ENCODE measurements around the gene NOD2. TPM values are rescaled to one million over a fixed set of nuclear protein-coding genes. Genes with fewer than 3 reads are reported as not detected.

Gene NOD2
- total RNA-seq, 4 donors from 2014 or later, result 10.5 to 28.1 (median 21.6) TPM

DNA sequence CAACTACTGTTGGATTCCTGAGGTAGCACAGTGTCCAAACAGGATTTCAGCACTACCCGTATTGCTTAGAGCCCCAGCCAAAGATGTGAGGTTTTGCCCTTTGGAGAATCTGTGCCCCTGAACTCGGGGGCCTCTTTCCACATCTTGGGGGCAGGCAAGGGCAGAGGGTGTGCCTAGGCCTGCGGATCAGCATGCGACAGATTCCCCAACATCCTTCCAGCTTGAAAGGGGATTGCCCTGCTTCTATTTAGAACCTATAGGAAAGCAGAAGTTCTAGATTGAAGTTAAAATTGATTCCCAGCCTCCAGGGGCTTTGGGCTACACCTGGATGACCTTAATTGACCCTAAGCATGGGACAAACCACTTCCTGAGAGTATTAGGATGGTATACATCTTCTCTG is 19.6 kb downstream of the NOD2 start:
- DNase-seq, result no peak
- intact Hi-C loops (cut with DNase I), result no loop called here
- no peaks in the 10 kb centered on the region for H3K9me3 ChIP-seq
- no peak overlapping the region for H3K4me3 ChIP-seq
- WGBS, 2 donors, result 68 to 74% methylated on average over 4 of the region's 4 CpGs
- peaks cover 0 to 51% (median 13%) of the 10 kb centered on the region in 3 donors for H3K4me1 ChIP-seq
- peaks cover 0 to 29% (median 0%) of the 10 kb centered on the region in 3 donors for H3K36me3 ChIP-seq
- TF ChIP-seq POLR2A (IDR thresholded peaks at IDR 0.05), result no peak
- no peak for TF ChIP-seq CTCF (IDR thresholded peaks at IDR 0.05)
- no peaks in the 10 kb centered on the region for H3K27me3 ChIP-seq
- no peak overlapping the region for H3K27ac ChIP-seq

GRCh38 chr16:50717091-50717490 is 23.7 kb downstream of the NOD2 start:
- no peak for DNase-seq
- Histone ChIP-seq H3K36me3 (peaks cover 0 to 11% (median 0%) of the 10 kb centered on the region in 3 donors), H3K4me1 (peaks cover 17 to 46% (median 17%) of the 10 kb centered on the region in 3 donors), H3K27ac (no peak overlapping the region), H3K27me3 (no peaks in the 10 kb centered on the region), H3K4me3 (no peak overlapping the region), H3K9me3 (no peaks in the 10 kb centered on the region)
- TF ChIP-seq POLR2A (IDR thresholded peaks at IDR 0.05), result no peak
- no peak for TF ChIP-seq CTCF (IDR thresholded peaks at IDR 0.05)
- WGBS, 2 donors, result 80 to 83% methylated on average over 4 of the region's 4 CpGs
- intact Hi-C loops (cut with DNase I), result no loop called here

- Histone ChIP-seq H3K4me1 (peaks cover 17 to 42% (median 17%) of the 10 kb centered on the region in 3 donors), H3K36me3 (peaks cover 0 to 9% (median 0%) of the 10 kb centered on the region in 3 donors), H3K9me3 (no peaks in the 10 kb centered on the region), H3K27me3 (no peaks in the 10 kb centered on the region), H3K4me3 (no peak overlapping the region), H3K27ac (peak overlapping the region in 1 of 4 donors; percentile 86)
- intact Hi-C loops (cut with DNase I), result no loop called here
- no peak for TF ChIP-seq POLR2A (IDR thresholded peaks at IDR 0.05)
- no peak for TF ChIP-seq CTCF (IDR thresholded peaks at IDR 0.05)
- no peak for DNase-seq
- 91 to 96% methylated on average over 3 to 5 of the region's 5 CpGs for WGBS, 2 donors
Observed at GRCh38 chr16:50717494-50717893, 24.1 kb downstream of the NOD2 start.

GRCh38 chr16:50718061-50718760 is 24.8 kb downstream of the NOD2 start:
- Histone ChIP-seq H3K27ac (peak overlapping the region; percentile 81 to 91 (median 87)), H3K4me3 (no peak overlapping the region), H3K36me3 (peaks cover 0 to 16% (median 0%) of the 10 kb centered on the region in 3 donors), H3K9me3 (no peaks in the 10 kb centered on the region), H3K4me1 (peaks cover 17 to 42% (median 17%) of the 10 kb centered on the region in 3 donors), H3K27me3 (no peaks in the 10 kb centered on the region)
- no peak for DNase-seq
- intact Hi-C loops (cut with DNase I), result no loop called here
- TF ChIP-seq CTCF (IDR thresholded peaks at IDR 0.05) (no peak), POLR2A (IDR thresholded peaks at IDR 0.05) (no peak)
- WGBS, 2 donors, result 72 to 89% methylated on average over 11 to 16 of the region's 16 CpGs

DNA sequence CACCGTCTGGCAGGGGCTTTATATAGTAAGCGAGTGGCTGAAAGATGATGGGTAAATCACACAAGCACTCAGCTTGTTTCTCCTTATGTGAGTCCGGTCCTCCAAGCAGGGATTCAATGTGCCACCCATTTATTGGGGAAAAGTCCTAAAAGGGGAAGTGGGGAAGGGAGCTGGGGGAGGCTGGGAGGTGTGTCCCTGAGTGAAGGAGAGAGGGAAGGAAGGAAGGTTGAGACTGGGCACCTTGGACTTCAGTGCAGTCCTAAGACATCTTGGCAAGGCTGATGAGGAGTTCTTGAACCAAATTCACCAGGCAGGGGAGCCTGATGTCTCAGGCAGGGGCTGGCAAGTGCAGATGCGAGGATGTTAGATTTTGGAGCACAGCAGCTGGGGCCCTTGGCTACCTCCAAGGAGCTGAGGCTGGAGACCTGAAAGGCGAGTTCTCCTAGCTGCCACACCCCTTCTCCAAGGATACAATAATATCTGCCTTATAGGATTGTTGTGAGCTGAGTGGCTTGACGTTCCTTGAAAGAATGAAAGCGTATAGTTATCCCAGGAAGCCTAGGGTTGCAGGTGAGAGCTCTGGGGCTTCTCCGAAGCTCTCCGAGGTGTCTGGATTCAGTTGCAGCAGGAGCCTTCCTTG is 25.5 kb downstream of the NOD2 start:
- intact Hi-C loops (cut with DNase I), result no loop called here
- peaks cover 0 to 18% (median 0%) of the 10 kb centered on the region in 3 donors for H3K36me3 ChIP-seq
- no peak for DNase-seq
- H3K27ac ChIP-seq, result peak overlapping the region; percentile 81 to 91 (median 87)
- peaks cover 17 to 42% (median 17%) of the 10 kb centered on the region in 3 donors for H3K4me1 ChIP-seq
- peak overlapping the region; percentile 2 to 46 (median 20) for H3K4me3 ChIP-seq
- no peak for TF ChIP-seq CTCF (IDR thresholded peaks at IDR 0.05)
- TF ChIP-seq POLR2A (IDR thresholded peaks at IDR 0.05), result no peak
- no peaks in the 10 kb centered on the region for H3K27me3 ChIP-seq
- no peaks in the 10 kb centered on the region for H3K9me3 ChIP-seq
- WGBS, 2 donors, result 60 to 62% methylated on average over 3 to 9 of the region's 9 CpGs
